Caki2 (cell line): ENCODE measurements around the gene DCXR. TPM values are rescaled to one million over a fixed set of nuclear protein-coding genes. Genes with fewer than 3 reads are reported as not detected.
A peak's percentile ranks its signal among the peaks of the same experiment; 100 is the strongest.

Source experiments
- DNase-seq: peaks from one replicate; pipeline ENCODE4 v3.0.0-alpha.2; 2015; ENCODE audit warnings: low read depth
- in situ Hi-C: cut with HindIII; loops from 2 replicates; pipeline ENCODE4 v1.10.0; 2016; ENCODE audit warnings: low sequenced_read_pairs, low pct_unique_long_range_greater_than_20kb, mixed read lengths
- total RNA-seq: library from RNA; depleted of rRNA; stranded (reverse); fragments of >200 nt; shearing (Covaris generic); gene quantifications from 2 replicates; pipeline ENCODE4 v1.2.3, GENCODE V29; 2014; ENCODE audit warnings: low replicate concordance

The DCXR gene
- total RNA-seq, 1 experiment from 2014 or later, result 98.4 TPM

- in situ Hi-C loops, result no loop called here
- DNase-seq, result no peak
Observed at GRCh38 chr17:82031303-82031884, 6.1 kb downstream of the DCXR start, which contains the start of gene RAC3. Gene RAC3, plus strand, starts transcription at chr17:82031678. Its CDS starts 84 bp downstream, at chr17:82031762.

- in situ Hi-C loops, result no loop called here
- DNase-seq, result no peak
Observed at GRCh38 chr17:82030470-82031302, 6.8 kb downstream of the DCXR start.

GRCh38 chr17:82029990-82030469, 7.5 kb downstream of the DCXR start:
- no peak for DNase-seq
- in situ Hi-C loops, result no loop called here

GRCh38 chr17:82029391-82029790, 8.1 kb downstream of the DCXR start:
- in situ Hi-C loops, result no loop called here
- DNase-seq, result no peak

GRCh38 chr17:82028966-82029365, 8.5 kb downstream of the DCXR start:
- no peak for DNase-seq
- in situ Hi-C loops, result no loop called here

GRCh38 chr17:82028246-82028645, 9.3 kb downstream of the DCXR start:
- DNase-seq, result no peak
- in situ Hi-C loops, result no loop called here

GRCh38 chr17:82025401-82026107, 11.9 kb downstream of the DCXR start:
- no peak for DNase-seq
- in situ Hi-C loops, result no loop called here

- DNase-seq, result no peak
- in situ Hi-C loops, result no loop called here
Observed at GRCh38 chr17:82024859-82025258, 12.6 kb downstream of the DCXR start.

- in situ Hi-C loops, result no loop called here
- DNase-seq, result no peak
Observed at GRCh38 chr17:82023447-82024241, 13.9 kb downstream of the DCXR start.

GRCh38 chr17:82022981-82023446, 14.5 kb downstream of the DCXR start, which contains the start of gene LRRC45:
Gene LRRC45, plus strand, starts transcription at chr17:82023305. Its CDS starts 339 bp downstream, at chr17:82023644.
- in situ Hi-C loops, result no loop called here
- peak; percentile 100 for DNase-seq

GRCh38 chr17:82022310-82022980, 15.1 kb downstream of the DCXR start, which contains the start of gene CENPX:
Gene CENPX, minus strand, starts transcription at chr17:82022878. Its CDS starts 17 bp downstream, at chr17:82022861.
- no peak for DNase-seq
- in situ Hi-C loops, result no loop called here

- no peak for DNase-seq
- in situ Hi-C loops, result no loop called here
Observed at GRCh38 chr17:82021900-82022309, 15.6 kb downstream of the DCXR start.

GRCh38 chr17:82021107-82021899, 16.2 kb downstream of the DCXR start:
- in situ Hi-C loops, result no loop called here

GRCh38 chr17:82020572-82021106, 16.9 kb downstream of the DCXR start:
- in situ Hi-C loops, result no loop called here
- DNase-seq, result no peak

More at GRCh38 chr17:82021107-82021899, 16.2 kb downstream of the DCXR start:
- peak; percentile 69 for DNase-seq

- in situ Hi-C loops, result no loop called here
- peak; percentile 31 for DNase-seq
Observed at GRCh38 chr17:82019690-82020571, 17.6 kb downstream of the DCXR start.
